ENCODE measurements around the gene P2RY8. TPM values are rescaled to one million over a fixed set of nuclear protein-coding genes. Genes with fewer than 3 reads are reported as not detected.
"Not testable (repeated sequence)": the region's sequence is repeated elsewhere in the genome, so short reads cannot be mapped to it uniquely, and the experiment has no call there.

The P2RY8 gene
- total RNA-seq, 2 experiments from 2014 or later = 139 TPM

DNA sequence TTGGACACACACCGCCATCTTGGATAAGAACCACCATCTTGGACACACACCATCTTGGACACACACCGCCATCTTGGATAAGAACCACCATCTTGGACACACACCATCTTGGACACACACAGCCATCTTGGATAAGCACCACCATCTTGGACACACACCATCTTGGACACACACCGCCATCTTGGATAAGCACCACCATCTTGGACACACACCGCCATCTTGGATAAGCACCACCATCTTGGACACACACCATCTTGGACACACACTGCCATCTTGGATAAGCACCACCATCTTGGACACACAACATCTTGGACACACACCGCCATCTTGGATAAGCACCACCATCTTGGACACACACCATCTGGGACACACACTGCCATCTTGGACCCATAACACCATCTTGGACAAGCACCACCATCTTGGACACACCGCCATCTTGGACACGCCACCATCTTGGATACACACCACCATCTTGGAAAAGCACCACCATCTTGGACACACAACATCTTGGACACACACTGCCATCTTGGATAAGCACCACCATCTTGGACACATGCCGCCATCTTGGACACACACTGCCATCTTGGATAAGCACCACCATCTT is 88.9 kb downstream of the P2RY8 start:
- Histone ChIP-seq H3K9me3 (ENCODE audit: control insufficient read depth in 1 of 2, insufficient read depth in 1 of 2, low read length in 2 of 2) (peaks cover 0 to 27% of the 10 kb centered on the region in 2 experiments), H3K4me1 (ENCODE audit: insufficient read depth, low read length) (peaks cover 20% of the 10 kb centered on the region)
- H3K4me1 Mint-ChIP-seq (ENCODE audit: low read depth) = peaks cover 19% of the 10 kb centered on the region
- DNase-seq = peak in 2 of 14 experiments; percentile 20 to 34
- H3K27me3 Mint-ChIP-seq; ATAC-seq (ENCODE audit: poor library complexity); POLR2A ChIA-PET; intact Hi-C loops (cut with DNase I, micrococcal nuclease); H3K36me3 ChIP-seq (ENCODE audit: insufficient read depth, low read length); H3K4me3 ChIP-seq (ENCODE audit: low read length); H3K27ac ChIP-seq (ENCODE audit: low read depth in 1 of 2, low read length in 2 of 2); H3K27me3 ChIP-seq (ENCODE audit: control insufficient read depth in 1 of 2, insufficient read depth in 2 of 2, low read length in 2 of 2); H3K4me3 Mint-ChIP-seq; CTCF ChIA-PET: not testable (repeated sequence)
- peak overlapping the region; percentile 27 for H3K27ac Mint-ChIP-seq
- peaks cover 19% of the 10 kb centered on the region for H3K9me3 Mint-ChIP-seq
- H3K36me3 Mint-ChIP-seq (ENCODE audit: low read depth) = peaks cover 70% of the 10 kb centered on the region

DNA sequence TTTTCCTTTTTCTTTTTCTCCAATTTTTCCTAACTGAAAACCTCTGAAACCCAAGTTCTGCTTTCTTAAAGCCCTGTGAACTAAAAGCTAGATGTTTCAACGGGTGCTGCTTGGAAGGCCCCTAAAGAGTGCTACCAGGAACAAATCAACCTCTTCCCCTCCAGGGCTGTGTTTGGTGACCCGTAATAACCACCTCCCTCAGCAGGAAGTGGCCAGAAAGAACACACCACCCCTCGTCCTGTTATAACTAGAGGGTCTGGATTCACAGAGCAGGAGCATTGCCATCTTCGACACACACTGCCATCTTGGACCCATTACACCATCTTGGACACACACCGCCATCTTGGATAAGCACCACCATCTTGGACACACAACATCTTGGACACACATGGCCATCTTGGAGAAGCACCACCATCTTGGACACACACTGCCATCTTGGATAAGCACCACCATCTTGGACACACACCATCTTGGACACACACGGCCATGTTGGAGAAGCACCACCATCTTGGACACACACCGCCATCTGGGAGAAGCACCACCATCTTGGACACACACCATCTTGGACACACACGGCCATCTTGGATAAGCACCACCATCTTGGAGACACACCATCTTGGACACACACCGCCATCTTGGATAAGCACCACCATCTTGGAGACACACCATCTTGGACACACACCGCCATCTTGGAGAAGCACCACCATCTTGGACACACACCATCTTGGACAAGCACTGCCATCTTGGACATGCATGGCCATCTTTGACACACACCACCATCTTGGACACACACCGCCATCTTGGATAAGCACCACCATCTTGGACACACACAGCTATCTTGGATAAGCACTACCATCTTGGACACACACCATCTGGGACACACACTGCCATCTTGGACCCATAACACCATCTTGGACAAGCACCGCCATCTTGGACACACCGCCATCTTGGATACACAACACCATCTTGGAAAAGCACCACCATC is 89.7 kb downstream of the P2RY8 start:
- H3K9me3 ChIP-seq (ENCODE audit: control insufficient read depth in 1 of 2, insufficient read depth in 1 of 2, low read length in 2 of 2) = peaks cover 0 to 35% of the 10 kb centered on the region in 2 experiments
- peaks cover 19% of the 10 kb centered on the region for H3K9me3 Mint-ChIP-seq
- POLR2A ChIA-PET; H3K27me3 Mint-ChIP-seq; H3K4me3 ChIP-seq (ENCODE audit: low read length); H3K27me3 ChIP-seq (ENCODE audit: control insufficient read depth in 1 of 2, insufficient read depth in 2 of 2, low read length in 2 of 2); H3K4me3 Mint-ChIP-seq; ATAC-seq (ENCODE audit: poor library complexity); H3K36me3 ChIP-seq (ENCODE audit: insufficient read depth, low read length); CTCF ChIA-PET; intact Hi-C loops (cut with DNase I, micrococcal nuclease); H3K27ac ChIP-seq (ENCODE audit: low read depth in 1 of 2, low read length in 2 of 2): not testable (repeated sequence)
- DNase-seq = peak in 3 of 14 experiments; percentile 22 to 25 (median 24)
- peaks cover 70% of the 10 kb centered on the region for H3K36me3 Mint-ChIP-seq (ENCODE audit: low read depth)
- peak overlapping the region; percentile 61 for H3K27ac Mint-ChIP-seq
- peaks cover 15% of the 10 kb centered on the region for H3K4me1 Mint-ChIP-seq (ENCODE audit: low read depth)
- H3K4me1 ChIP-seq (ENCODE audit: insufficient read depth, low read length) = peaks cover 16% of the 10 kb centered on the region

DNA sequence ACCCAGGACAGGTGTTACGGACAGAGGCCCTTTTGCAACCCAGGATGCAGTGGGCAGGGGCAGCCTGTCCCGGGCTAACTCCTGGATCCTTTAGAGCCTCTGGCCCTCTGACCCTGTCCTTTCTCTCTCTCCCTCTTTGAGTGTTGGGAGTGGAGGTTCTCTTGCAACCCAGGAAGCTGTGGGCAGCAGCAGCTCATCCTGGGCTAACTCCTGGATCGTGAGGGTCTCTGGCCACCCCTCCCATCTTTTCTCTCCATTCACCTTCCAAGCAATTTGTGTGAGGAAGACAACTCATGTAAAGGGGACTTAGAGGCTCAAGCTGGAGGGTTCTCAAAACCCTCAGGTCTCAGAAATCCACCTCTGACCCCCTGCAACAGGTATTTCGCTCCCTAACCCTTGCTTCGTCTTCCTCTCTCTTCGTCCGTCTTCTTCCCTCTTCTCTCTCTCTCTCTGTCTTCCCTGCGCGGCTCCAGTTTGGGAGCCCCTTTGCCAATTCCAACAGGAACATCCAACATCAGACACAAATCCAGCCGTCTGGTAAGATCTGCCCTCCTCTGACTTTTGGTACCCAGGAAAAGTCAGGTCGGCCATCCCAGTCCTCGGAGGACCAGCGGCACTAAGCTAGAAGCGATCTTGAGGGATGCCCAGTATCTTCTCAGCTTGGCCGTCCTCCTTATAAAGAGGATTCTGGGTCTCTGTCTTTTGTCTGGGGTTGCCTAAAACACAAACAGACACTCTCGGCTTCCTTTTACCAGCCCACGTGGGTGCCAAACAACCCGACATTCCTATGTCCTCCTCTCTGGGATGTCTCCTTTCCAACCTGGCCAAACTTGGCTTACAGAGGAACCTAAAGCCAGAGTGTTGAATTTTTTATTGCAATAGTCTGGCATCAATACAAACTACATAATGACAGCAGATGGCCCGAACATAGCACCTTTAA is 92.2 kb downstream of the P2RY8 start:
- Histone ChIP-seq H3K36me3 (ENCODE audit: insufficient read depth, low read length) (peaks cover 6% of the 10 kb centered on the region), H3K27me3 (ENCODE audit: control insufficient read depth in 1 of 2, insufficient read depth in 2 of 2, low read length in 2 of 2) (no peaks in the 10 kb centered on the region), H3K9me3 (ENCODE audit: control insufficient read depth in 1 of 2, insufficient read depth in 1 of 2, low read length in 2 of 2) (peaks cover 0 to 44% of the 10 kb centered on the region in 2 experiments), H3K4me1 (ENCODE audit: insufficient read depth, low read length) (no peaks in the 10 kb centered on the region), H3K4me3 (ENCODE audit: low read length) (no peak overlapping the region), H3K27ac (ENCODE audit: low read depth in 1 of 2, low read length in 2 of 2) (no peak overlapping the region)
- intact Hi-C loops (cut with DNase I, micrococcal nuclease) = no loop called here
- POLR2A ChIA-PET = no interaction called here
- TF ChIP-seq, protein P1, sequence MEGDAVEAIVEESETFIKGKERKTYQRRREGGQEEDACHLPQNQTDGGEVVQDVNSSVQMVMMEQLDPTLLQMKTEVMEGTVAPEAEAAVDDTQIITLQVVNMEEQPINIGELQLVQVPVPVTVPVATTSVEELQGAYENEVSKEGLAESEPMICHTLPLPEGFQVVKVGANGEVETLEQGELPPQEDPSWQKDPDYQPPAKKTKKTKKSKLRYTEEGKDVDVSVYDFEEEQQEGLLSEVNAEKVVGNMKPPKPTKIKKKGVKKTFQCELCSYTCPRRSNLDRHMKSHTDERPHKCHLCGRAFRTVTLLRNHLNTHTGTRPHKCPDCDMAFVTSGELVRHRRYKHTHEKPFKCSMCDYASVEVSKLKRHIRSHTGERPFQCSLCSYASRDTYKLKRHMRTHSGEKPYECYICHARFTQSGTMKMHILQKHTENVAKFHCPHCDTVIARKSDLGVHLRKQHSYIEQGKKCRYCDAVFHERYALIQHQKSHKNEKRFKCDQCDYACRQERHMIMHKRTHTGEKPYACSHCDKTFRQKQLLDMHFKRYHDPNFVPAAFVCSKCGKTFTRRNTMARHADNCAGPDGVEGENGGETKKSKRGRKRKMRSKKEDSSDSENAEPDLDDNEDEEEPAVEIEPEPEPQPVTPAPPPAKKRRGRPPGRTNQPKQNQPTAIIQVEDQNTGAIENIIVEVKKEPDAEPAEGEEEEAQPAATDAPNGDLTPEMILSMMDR (IDR thresholded peaks at IDR 0.05) = no peak
- CTCF ChIA-PET = no interaction called here
- peaks cover 81% of the 10 kb centered on the region for H3K36me3 Mint-ChIP-seq (ENCODE audit: low read depth)
- peaks cover 19% of the 10 kb centered on the region for H3K9me3 Mint-ChIP-seq
- peaks cover 11% of the 10 kb centered on the region for H3K4me1 Mint-ChIP-seq (ENCODE audit: low read depth)
- no peak overlapping the region for H3K4me3 Mint-ChIP-seq
- DNase-seq = peak in 1 of 14 experiments; percentile 8
- ATAC-seq (ENCODE audit: poor library complexity) = peak; percentile 10
- no peak overlapping the region for H3K27ac Mint-ChIP-seq
- no peaks in the 10 kb centered on the region for H3K27me3 Mint-ChIP-seq
